ENCODE data around the gene OR10A6.

OR10A6 gene

DNA sequence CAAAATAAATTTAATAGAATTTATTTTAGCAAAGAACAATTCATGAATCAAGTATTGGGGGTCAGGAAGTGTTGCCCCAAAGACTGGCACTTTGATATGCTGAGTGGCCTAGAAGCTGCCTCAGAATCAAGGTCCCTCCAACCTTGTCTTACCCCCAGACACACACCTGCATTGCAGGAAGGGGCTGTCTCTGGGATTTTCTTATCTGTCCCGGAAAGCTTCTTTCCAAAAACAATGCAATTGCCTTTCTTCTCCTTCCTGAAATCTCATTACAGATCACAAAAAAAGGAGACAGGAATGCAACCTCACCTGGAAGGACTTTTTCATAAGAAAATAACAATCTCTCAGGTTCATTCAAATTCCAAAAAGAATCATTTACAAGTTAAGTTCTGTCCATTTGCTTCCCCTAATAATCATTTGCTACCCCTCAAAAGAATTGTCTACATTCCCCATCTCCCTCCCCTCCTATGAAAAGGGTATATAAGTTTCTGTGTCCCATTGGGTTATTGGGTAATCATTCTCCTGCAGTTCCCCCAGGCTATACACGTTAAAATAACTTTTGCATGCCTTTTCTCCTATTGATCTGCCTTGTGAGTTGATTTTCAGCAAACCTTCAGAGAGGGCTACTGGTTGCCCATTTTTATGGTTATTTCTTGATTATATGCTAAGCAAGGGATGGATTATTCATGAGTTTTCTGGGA is 21.3 kb downstream of the OR10A6 start:
- no peak for DNase-seq

DNA sequence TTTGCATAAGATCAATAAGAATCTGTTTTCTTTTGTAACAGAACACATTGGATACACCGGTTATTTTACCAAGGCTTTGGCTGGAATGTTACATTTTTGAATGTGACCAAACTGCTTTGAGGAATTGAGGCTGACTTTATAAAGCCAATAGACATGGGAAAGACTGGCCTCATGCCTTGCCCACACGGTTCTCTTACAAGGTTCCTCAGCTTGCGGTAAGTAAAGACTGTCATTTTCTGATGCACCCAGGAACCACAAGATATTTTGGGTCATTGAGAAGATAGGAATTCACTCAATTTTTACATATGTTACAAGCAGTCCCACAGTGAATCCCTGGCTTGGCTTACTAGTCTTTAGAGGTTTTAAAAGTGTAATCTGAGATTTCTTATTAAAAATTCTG is 23.9 kb downstream of the OR10A6 start:
- DNase-seq = no peak

DNA sequence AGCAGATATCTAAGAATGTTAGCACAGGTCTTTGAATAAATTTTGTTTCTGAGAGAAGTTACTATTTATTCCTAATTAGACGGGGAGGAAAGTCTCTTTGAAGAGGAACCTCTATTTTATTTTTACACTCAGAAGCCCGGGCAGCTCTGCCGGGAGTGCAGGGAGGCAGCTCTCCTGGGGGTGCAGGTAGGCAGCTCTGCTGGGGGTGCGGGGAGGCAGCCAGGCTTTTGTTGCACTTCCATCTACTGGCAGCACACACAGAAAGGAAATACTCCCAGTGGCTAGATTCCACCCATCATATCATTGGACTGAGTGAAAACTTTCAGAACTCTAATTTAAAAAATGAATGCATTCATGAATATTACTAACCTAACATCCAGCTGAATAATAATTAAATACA is 24.6 kb downstream of the OR10A6 start:
- no peak for DNase-seq

DNA sequence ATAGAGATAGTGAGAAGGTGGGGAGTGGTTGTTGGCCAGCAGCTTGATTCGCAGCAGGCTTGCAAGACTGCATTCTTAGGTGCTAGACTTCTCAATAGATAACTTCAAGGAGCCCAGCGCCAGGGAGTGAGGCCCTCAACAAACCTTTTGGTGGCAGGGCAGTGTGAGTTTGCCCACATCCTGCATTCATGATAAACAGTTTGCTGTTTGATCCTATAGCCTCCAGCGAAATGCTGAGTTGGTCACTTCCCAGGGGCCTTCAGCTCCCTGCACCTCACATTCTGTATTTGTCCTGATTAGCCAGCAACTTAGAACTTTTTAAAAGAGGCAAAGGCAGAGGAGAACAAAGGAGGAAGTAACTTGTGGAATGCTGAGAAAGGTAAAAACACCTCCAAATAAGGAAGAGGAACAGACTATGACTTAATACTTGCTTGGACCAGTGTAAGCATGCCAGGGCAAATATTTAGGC is 25.1 kb downstream of the OR10A6 start:
- DNase-seq = no peak

DNA sequence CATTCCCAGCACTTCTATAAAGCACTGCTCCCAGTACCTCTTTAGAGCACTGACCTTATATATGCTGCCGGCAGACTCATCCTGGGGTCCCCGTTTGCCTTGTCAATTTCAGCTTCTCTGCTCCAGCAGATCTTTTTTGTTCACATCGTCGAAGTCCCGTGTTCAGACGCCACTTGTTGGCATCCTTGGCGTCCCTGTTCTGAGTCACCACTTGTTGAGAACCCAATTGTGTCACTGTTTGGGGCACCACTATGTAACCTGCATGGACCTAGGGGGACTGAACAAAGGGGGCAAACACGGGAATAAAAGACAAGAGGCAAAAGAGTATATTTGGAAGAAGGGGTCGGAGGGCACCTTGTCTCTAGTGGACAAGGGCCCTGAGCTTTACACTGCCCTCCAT is 25.5 kb downstream of the OR10A6 start:
- no peak for DNase-seq

DNA sequence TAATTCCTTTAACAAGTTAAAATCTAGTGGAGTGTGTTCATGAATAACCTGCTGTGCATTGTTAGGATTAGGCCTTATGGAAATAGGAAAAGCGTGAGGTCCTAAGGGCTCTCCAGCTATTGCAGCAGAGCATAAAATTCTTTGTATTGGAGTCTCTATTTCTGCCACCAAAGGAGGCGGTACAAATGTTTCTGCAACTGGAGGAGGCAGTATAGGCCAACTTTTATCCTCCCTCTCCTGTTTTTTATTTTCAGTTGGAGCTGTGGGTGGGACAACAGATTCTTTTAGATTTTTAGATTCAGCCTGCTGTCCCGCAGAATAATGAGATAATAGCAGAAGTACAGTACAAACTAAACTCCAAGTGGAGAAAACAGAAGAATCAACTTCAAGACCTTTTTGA is 26.2 kb downstream of the OR10A6 start:
- DNase-seq = no peak

DNA sequence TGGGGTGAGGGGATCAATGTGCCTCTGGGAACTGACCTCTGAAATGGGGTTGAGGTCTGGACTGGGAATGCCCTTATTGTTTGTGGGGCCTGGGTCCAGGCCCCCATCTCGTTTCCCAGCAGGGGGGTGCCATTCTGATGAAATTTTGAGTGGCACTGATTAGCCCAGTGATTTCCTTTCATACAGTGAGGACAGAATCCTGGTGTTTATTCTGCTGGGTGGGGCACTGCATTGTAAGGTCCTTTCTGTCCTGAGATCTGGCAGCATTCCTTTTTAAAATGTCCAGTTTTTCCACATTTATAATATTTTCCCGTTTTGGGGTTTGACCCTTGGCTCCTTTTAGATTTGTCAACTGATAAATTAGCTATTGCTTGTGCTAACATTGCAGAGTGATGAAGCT is 27.1 kb downstream of the OR10A6 start:
- DNase-seq = no peak

DNA sequence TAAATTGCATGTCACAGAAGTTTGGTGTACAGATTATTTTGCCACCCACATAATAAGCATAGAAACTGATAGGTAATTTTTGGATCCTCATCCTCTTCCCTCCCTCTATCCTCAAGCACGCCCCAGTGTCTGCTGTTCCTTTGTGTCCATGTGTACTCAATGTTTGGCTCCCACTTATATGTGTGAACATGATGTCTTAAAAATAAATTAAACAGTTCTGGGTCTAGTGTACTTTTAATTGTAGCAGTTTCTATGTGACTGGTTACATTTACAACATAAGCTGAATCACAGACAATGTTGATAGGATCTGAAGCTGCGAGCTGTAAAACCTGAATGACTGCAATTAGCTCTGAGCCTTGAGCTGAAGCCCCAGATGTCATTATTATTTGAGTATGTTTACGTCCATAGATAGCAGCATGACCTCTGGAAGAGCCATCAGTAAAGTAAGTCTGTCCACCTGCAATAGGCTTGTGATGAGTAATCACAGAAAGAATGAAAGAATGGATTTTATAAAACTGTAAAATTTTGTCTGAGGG is 29.7 kb downstream of the OR10A6 start:
- no peak for DNase-seq

DNA sequence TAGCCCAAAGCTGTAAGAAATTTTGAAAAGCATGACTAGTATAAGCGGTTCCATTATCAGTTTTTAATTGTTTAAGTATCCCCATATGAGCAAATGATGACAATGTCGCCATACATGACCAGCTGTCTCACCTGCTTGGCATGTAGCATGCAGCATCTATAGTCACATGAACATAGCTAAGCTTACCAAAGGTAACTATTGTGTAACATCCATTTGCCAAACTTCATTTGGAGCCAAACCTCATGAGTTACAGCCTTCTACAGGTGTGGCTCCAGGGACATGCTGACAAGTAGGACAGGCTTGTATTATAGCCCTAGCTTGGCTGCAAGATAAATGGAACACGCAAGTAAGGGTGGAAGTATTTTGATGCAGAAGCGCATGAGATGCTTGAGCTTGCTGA is 30.4 kb downstream of the OR10A6 start:
- DNase-seq = no peak

DNA sequence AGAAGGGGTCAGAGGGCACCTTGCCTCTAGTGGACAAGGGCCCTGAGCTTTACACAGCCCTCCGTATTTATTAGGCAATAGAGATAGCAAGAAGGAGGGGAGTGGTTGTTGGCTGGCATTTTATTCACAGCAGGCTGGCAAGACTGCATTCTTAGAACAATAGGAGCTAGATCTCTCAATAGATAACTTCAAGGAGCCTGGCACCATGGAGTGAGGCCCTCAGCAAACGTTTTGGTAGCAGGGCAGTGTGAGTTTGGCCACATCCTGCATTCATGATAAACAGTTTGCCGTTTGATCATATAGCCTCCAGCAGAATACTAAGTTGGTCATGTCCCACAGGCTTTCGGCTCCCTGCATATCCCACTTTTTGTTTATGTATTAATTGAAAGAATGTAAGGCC is 31.6 kb downstream of the OR10A6 start:
- no peak for DNase-seq

DNA sequence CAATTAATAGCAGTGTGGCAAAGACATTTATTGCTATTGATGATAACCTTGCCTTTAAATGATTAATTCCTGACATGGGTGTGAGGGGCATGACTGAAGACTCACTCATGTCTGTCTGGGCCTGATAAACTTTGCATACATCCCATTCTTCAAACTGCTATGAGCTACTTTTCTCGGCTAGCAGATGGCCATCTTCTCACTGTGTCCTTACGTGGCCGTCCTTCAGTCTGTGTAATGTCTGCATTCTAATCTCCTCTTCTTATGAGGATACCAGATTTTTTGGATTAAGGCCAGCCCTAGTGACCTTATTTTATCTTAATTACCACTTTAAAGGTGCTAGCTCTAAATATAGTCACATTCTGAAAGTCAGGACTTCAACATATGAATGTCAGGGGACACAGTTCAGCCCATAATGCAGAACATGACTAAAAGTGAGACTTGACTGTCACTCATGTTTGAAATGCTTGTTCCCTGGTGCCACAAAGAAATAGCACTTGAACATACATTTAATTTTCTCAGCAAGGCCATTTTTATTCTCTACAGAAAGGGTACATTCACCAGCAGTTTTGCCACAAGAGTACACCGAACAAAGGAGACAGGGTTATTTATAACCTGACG is 32.3 kb downstream of the OR10A6 start:
- no peak for DNase-seq

DNA sequence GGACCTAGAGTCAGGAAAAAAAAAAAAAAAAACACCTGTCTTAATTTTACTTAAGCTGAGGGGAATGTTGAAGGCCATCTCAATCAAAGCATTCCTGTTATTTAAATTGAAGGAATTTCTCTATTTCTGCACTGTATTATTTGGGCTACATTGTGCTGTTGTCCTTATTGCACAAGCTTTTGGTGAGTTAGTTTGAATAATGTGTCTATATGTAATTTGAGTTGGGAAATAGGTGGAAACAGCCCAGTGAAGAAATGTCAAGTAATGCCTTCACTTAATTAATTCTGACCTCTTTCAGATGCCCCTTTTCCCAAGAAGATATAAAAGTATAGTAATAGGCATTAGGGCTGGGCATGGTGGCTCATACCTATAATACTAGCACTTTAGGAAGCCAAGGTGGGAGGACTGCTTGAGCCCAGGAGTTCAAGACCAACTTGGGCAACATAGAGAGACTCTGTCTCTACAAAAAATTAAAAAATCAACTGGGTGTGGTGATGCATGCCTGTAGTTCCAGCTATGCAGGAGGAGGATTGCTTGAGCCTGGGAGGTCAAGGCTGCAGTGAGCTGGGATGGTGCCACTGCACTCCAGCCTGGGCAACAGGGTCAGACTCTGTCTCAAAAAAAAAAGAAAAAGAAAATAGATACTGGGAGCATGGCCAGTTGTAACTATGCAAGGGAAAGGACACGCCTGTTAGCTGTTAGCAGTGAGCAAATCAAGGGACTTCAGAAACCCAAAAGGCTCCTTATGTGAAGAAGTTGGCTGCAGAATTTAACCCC is 34.9 kb downstream of the OR10A6 start:
- DNase-seq = no peak

DNA sequence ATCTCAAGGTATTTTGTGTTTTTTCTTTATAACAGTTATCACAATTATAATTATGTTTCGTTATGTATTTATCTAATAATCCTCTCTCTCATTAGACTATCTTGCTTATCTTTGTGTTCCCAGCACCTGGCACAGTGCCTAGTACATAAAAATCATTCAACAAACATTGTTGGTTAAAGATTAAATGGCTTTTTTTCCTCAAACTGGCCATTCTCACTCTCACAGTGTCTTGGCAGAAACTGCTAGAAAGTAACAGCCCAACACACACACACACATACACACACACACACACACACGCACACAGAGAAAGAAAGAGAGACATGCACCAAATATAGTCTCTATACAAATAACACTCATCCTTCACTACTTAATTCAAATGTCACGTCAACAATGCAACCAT is 36.8 kb downstream of the OR10A6 start:
- no peak for DNase-seq

DNA sequence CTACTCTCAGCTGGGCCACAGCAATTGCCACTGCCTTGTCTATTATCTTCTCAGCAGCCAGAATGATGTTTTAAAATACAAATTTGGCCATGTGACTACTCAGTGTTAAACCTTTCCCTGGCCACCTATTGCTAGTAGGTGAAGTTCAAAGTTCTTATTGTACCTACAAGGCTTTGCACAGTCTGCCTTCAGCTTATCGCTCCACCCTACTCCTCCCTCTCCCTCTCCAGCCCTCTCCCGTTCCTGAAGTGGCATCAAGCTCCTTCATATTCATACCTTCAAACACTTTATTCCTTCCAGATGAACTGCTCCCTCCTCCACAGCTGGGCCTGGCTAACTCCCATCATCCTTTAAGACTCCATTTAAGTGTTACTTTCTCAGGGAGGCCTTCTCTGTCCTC is 37.3 kb downstream of the OR10A6 start:
- no peak for DNase-seq

DNA sequence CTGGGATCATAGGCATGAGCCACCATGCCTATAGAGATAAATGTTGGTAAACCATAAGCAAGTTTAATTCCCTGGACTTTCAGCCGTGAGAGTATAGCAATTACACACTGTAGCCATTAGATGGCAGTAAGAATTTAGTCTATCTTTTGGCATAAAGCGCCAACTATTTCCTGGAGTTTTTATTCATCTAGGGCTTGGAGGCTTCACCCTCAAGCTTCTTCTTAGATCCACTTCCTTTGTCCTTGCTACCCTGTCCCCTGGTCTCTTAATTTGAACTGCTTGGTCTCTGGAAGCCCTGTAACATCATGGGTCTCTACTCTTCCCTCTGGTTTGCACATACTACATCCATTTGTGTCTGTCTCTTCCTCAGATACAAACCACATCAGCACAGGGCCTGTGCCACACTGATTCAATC is 38.2 kb downstream of the OR10A6 start:
- DNase-seq = peak; percentile 43 to 52

DNA sequence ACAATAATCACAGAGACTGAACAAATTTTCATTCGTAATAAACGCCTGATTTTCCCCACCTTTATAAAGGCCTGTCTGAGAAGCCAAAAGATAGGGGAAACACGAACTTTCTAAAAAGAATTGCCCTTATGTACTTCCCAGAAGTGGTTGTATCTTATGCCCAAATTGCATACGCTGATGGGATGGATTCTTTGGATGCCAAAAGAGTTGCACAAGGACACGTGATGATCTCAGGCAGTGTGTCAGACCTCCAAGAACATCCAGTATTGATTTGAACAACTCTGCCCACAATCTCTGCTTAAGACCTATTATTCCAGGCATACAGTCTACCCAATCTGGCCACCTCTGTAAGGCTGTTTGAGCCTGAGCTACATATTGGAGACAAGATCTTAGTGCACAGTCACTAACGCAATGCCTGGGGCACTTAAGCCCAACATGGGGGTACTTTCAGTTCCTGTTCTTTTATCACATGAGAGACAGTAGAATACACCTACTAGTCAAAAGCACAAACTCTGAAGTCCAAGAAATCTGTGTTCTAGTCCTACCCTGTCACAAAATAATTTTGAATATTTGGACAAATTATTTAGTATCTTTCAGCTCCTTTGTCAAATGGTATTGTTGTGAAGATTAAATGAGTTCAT is 38.9 kb downstream of the OR10A6 start:
- no peak for DNase-seq

DNA sequence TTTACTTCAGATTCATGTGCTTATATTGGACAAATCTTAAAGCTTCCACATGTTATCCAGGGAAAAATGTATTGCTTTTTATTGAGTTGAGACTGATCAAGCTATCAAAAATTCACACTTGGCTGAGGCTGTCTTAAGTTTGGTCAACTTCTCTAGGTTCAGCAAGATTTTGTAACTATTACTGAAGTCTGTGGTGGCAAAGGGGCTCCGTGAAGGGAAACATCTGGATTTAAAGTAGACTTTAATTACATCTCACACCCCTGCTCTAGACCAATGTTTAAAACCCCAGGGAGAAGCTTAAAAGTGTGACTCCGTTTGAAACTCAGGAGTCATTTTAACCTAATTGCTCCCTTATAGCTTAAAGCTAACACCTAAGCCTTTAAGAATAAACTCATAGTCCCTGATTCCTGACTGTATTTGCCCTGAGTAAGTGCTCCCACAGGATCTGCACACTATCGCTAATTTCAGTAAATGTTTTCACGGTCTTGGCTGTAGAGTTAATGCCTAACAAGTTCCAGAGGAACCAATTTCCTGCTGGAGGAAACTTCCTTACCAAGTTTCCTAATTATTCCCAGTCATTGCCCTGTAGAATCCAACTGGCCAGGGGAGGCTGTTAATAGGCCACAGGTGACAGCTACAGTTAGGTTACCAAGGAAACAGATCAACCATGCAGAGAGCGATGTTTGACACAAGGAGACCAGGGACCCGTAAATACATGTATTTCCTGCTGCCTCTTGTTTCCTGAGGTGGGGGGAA is 40.5 kb downstream of the OR10A6 start:
- DNase-seq = no peak

DNA sequence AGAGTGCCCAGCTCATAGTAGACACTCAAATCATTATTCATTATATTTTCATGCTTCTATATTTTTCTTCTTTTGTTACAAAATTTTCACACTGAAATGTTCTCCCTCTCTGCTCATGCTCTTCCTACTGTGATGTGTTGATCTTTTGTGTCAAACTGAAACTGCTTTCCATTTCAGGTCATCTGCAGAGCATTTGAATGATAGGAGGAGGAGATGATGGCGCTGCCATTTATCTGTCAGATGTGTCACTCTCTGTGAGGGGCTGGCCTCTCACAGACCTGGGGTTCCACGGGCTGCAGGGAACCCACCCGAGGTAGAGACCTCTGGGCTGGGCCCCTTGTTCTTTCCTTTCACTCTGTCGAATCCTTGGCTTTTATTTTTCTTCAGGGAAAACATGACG is 41.1 kb downstream of the OR10A6 start:
- DNase-seq = no peak

DNA sequence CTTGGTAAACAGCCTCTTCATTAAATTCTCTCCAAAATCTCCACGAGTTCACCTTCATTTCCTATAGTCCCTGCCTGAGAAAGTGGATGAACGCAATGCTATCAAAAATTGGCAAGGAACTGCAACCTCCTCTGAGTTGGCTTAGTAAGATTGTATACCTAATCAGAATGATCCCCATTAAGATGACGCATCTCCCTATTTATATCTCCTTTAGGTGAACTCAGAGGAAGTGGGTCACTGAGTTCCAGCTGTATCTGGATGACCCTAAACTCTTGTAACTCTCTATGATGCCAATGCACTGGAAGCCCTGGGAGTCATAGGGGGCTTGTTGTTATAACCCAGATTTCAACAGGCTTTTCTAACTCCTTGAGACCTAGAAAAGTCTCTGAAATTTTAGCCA is 48.2 kb downstream of the OR10A6 start:
- DNase-seq = no peak

Measured in inflammatory macrophage (primary cell).